ENCODE data around the gene ANO3.
"Not testable (repeated sequence)": the region's sequence is repeated elsewhere in the genome, so short reads cannot be mapped to it uniquely, and the experiment has no call there.

Gene ANO3

GRCh38 chr11:26575946-26576345 lies 244.0 kb downstream of the ANO3 start:
- DNase-seq (ENCODE audit: low read depth): no peak

- DNase-seq (ENCODE audit: low read depth): no peak
Measured at GRCh38 chr11:26578998-26579661, 247.2 kb downstream of the ANO3 start.

GRCh38 chr11:26579683-26580082 lies 247.8 kb downstream of the ANO3 start:
- DNase-seq (ENCODE audit: low read depth): no peak

GRCh38 chr11:26580929-26581328 lies 249.0 kb downstream of the ANO3 start:
- no peak for DNase-seq (ENCODE audit: low read depth)

GRCh38 chr11:26583550-26583949 lies 251.6 kb downstream of the ANO3 start:
- DNase-seq (ENCODE audit: low read depth): no peak

GRCh38 chr11:26584818-26585217 lies 252.9 kb downstream of the ANO3 start:
- no peak for DNase-seq (ENCODE audit: low read depth)

GRCh38 chr11:26587073-26587472 lies 255.1 kb downstream of the ANO3 start:
- DNase-seq (ENCODE audit: low read depth): no peak

GRCh38 chr11:26593691-26594090 lies 261.8 kb downstream of the ANO3 start:
- DNase-seq (ENCODE audit: low read depth): no peak

GRCh38 chr11:26595207-26595865 lies 263.4 kb downstream of the ANO3 start:
- not testable (repeated sequence) for DNase-seq (ENCODE audit: low read depth)

- DNase-seq (ENCODE audit: low read depth): not testable (repeated sequence)
Measured at GRCh38 chr11:26597049-26597689, 265.2 kb downstream of the ANO3 start.

GRCh38 chr11:26597899-26598298 lies 266.0 kb downstream of the ANO3 start:
- no peak for DNase-seq (ENCODE audit: low read depth)

GRCh38 chr11:26599425-26599824 lies 267.5 kb downstream of the ANO3 start:
- no peak for DNase-seq (ENCODE audit: low read depth)

GRCh38 chr11:26599876-26600434 lies 268.0 kb downstream of the ANO3 start:
- DNase-seq (ENCODE audit: low read depth): no peak

- DNase-seq (ENCODE audit: low read depth): no peak
Measured at GRCh38 chr11:26607725-26608506, 276.0 kb downstream of the ANO3 start.

- DNase-seq (ENCODE audit: low read depth): no peak
Measured at GRCh38 chr11:26608507-26609146, 276.7 kb downstream of the ANO3 start.

- no peak for DNase-seq (ENCODE audit: low read depth)
Measured at GRCh38 chr11:26613759-26614158, 281.8 kb downstream of the ANO3 start.

GRCh38 chr11:26618441-26618840 lies 286.5 kb downstream of the ANO3 start:
- DNase-seq (ENCODE audit: low read depth): no peak

- no peak for DNase-seq (ENCODE audit: low read depth)
Measured at GRCh38 chr11:26620282-26621045, 288.5 kb downstream of the ANO3 start.

- DNase-seq (ENCODE audit: low read depth): no peak
Measured at GRCh38 chr11:26621132-26621531, 289.2 kb downstream of the ANO3 start.

- no peak for DNase-seq (ENCODE audit: low read depth)
Measured at GRCh38 chr11:26622181-26622580, 290.3 kb downstream of the ANO3 start.

GRCh38 chr11:26623076-26623659 lies 291.2 kb downstream of the ANO3 start:
- no peak for DNase-seq (ENCODE audit: low read depth)

Measured in CMK (cell line).